GM21528 (cell line): ENCODE measurements around the gene RNGTT.

Experiments
- ATAC-seq: cut with Tn5 transposase; IDR thresholded peaks from one replicate; pipeline ENCODE4 v1.9.1; 2021; ENCODE audit warnings: mild to moderate bottlenecking, moderate library complexity; ENCODE audit not compliant: unreplicated experiment, low FRiP score

RNGTT gene

DNA sequence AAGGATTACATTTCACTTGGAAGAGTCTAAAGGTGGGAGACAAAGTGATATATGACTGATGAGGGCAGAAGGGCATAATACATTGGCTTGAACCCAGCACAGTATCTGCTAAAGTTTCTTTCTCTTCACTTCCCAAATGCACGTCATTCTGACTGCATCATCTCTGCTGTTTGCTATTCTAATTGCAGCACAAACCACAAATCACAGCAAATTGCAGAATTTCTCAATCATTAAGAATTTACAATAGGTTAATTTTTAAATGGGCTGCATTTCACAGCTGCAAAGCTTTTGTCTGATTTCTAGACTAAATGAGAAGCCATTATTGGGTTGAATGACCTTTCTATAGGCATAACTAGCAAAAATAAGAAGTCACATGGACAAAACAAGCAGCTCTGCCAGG is 337.0 kb downstream of the RNGTT start:
- ATAC-seq, result no peak

DNA sequence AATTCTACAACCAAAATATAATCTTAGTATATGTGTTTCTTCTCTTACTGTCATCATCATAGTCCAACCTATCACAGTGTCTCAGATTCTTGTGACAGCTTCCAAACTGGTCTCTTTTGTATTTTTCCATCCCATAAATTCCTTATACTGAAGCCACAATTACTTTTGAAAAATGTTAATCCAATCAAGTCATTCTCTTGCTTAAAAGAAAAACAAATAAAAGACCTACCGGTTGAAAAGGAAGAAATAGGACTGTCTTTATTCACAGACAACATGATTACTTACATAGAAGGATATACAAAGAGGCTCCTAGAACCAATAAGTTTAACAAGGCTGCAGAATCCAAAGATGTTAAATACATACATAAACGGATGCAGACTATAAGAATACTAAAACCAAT is 339.9 kb downstream of the RNGTT start:
- ATAC-seq, result no peak

- ATAC-seq, result no peak
Measured at GRCh38 chr6:88619951-88620350, 343.5 kb downstream of the RNGTT start.

GRCh38 chr6:88616380-88616779 is 347.0 kb downstream of the RNGTT start:
- ATAC-seq, result peak; percentile 72

GRCh38 chr6:88614316-88614877 is 349.0 kb downstream of the RNGTT start:
- no peak for ATAC-seq

DNA sequence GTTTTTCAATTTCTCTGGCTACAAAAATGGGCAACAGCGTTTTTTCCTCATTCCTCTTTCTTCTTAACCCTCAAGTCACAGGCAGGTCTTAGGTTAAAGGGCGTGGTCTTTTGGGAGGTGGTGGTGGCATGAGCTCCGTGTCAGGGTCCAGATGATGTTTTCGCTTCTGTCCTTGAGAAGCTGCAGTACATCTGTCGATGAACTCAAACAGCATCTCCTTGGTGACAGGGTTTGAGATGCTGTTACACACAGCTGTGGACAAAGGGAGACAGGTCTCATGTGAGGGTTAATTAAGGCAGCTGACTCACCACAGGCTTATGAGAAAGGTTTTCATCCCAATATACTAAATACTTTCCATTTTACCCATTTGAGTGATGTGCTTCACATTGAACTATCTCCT is 350.8 kb downstream of the RNGTT start:
- ATAC-seq, result no peak

- no peak for ATAC-seq
Measured at GRCh38 chr6:88611721-88612120, 351.7 kb downstream of the RNGTT start.

DNA sequence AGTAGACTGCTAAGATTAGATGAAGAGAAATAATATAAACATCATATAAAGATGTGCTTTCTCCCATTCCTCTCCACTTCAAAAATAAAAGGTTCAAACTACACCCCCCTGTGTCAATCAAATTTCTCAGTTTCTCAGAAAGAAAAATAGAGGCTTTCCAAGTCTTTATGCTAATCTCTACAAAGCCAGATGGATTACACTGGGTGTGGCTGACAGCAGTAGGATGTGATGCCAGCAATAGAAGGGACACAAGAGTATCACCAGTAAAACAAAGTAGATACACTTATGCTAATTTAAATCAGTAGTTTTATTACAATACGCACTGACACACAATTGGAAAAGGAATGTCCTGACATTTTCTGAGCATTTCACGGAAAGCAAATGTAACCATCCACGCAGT is 353.4 kb downstream of the RNGTT start:
- ATAC-seq, result no peak

- no peak for ATAC-seq
Measured at GRCh38 chr6:88605271-88605670, 358.1 kb downstream of the RNGTT start.

- no peak for ATAC-seq
Measured at GRCh38 chr6:88599571-88599970, 363.8 kb downstream of the RNGTT start.

DNA sequence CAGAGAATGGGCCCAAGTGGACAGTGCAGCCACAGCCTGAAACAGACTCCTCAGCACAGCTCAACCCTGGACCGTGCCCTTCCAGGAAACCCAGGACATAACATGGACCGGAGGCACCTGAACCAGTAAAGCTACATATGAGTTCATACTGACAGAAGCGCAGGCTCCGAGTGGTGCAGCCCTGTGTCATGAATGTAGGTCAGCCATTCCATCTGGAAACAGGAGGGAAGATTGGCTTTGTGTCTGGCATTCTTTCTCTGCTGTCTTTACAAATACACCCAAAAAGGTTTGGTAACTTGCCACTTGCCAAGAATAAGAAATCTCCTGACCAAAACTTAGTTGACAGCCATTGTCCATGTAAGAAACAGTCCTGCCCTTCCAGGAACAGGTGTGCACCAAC is 366.6 kb downstream of the RNGTT start:
- no peak for ATAC-seq

- no peak for ATAC-seq
Measured at GRCh38 chr6:88588938-88589337, 374.5 kb downstream of the RNGTT start.

DNA sequence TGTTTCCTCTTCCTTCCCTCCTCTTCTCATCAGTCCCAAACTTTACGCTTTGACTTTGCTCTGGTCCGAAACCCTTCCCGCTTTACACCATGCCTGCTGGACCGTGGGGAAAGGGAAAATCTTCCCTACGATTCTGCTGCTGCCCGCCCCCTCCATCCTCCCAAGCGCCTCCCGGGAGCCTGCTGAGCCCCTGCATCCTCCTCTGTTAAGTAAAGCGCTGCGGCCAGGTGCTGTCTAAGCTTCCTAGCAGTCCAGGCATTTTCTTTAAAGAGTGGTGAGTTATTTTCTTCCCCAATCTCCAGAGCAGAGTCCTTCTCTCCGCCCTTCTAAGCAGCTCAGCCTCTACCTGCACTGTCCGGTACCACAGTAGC is 376.3 kb downstream of the RNGTT start:
- ATAC-seq, result no peak

DNA sequence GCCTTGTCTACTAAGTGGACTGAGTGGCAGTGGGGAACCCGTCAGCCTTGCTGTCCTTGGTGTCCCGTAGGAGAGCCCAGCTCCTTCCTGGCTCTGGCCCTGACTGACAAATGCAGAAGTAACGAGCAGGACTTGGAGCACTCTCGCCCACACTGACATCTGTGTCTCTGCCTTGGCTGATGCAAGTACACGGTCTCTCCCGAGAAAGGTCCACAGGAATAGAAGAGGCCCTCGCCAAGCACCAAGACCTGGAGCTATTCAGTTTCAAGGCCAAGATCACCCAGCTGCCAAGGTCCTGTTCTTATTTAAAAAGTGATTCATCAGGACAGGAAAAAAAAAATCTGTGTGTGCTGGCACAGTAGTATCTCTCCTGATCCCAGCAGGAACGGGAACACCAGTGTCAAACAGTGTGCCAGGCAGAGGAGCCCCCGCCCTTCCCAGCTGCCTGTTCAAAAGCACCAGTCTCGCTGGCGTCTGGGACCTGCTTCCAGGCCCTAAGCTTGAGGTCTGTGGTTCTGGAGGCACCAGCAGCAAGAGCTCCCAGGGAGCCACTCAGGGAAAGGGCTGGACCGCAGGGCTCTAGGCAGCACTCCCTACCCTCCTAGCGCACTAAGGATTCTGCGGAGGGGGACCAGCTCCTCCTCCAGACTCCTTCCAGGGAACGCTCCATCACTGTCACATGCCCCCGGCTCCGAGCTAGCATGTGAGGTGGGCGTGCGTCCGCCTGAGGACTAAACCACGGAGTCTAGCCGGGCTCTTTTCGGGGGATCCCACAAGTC is 376.9 kb downstream of the RNGTT start:
- ATAC-seq, result no peak

DNA sequence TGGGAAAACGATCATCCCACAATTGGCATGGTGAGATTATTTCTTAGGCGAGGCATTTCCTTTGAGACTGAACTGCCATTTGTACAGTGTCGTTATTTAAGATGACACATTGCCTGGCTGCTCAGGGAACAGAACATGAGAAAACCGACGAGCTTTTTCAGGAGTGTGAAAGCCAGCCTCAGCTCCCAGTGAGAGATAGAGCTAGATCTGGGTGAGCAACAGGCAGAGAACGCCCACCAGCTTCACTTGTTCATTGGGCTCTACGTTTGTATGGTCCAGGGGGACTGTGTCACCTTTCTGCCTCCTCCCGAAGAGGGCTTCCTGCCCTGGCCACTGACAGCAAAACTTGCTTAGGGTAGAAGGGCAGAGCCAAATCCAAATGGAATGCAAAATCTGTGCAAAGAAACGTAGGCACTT is 378.1 kb downstream of the RNGTT start:
- no peak for ATAC-seq

DNA sequence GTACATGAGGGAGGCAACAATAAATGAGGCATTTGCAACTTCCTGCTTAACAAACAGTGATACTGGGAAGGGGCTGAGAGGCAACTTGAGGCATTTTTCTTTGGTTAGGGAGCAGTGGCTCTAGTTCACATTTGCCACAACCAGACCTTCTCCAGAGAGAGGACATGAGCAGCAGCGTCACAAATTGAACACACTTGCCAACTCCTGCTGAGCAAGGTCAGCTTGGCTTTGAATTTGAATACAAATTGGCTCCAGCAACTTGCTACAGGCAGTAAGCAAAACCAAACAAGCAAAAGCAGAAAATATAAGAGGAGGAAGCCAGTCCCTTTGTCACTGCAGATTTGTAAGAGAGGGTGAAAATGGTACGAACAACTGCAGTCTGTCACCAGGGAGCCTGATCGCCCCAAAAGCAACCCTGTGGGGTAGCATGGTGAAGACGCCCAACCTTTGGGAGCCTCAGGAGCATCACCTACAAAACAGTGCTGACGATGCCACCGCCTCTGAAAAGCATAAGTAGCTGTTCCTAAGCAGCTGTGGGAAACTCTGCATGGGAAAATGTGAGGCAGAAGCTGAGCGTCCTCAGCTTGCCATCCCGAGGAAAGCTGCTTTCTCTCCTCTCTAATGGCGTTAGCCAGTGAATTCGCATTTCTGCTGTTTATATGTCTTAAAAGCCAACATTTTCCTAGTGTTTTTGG is 378.7 kb downstream of the RNGTT start:
- ATAC-seq, result no peak

- ATAC-seq, result no peak
Measured at GRCh38 chr6:88577461-88577860, 386.0 kb downstream of the RNGTT start.

- ATAC-seq, result no peak
Measured at GRCh38 chr6:88575536-88575935, 387.9 kb downstream of the RNGTT start.

GRCh38 chr6:88574651-88575050 is 388.8 kb downstream of the RNGTT start:
- ATAC-seq, result no peak

DNA sequence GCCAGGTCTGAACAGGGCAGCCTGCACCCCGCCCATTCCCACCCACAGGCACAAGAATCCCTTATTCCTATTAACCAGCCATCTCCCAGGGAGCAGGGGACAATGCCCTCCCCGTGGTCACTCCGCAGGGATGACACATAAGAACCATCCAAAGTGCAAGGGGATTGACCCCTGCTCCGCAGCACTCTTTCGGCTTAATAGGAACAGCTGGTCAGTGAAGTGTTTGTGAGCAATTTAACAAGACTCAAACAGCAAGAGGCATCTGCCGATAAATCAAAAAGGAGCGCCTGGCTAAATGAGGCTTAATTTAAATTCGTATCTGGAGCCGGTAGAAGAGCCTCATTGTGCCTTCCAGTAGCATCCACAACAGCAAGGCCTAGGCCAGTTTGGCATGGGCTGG is 389.4 kb downstream of the RNGTT start:
- ATAC-seq, result no peak

DNA sequence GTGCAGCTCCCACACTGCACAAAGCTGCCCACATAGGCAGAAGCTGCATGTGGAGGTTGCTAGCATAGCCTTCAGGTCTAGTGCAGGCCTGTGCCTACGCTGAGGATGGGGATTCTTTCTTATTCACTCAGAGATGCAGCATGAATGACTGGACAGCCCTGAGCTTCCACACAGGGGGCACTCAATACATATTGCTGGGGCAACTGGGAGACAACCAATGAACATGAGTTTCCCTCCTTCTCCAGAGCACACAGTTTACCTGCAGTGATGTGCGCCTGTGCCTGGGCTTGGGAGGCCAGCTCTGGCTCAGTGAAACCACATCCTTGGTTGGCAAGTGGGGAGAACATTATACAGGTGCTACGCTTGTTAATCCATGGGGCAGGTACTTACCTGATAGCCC is 389.9 kb downstream of the RNGTT start:
- ATAC-seq, result no peak
